K562 (cell line): Measurements from ENCODE around the gene ZW10. TPM values are rescaled to one million over a fixed set of nuclear protein-coding genes. Genes with fewer than 3 reads are reported as not detected.

ENCODE experiments used
- ATAC-seq: fragments of 200-7000 bp; cut with Tn5 transposase; 3 replicates; pipeline ENCODE4 v1.9.1; 2020; ENCODE audit warnings: moderate library complexity
- BruUV-seq: library from RNA; stranded (reverse); fragments of 400-500 nt; replicated peaks from 2 replicates; lab custom pipeline; 2021; lab: Mats Ljungman, UMichigan
- CTCF ChIA-PET: fragments of 300-600 bp; formaldehyde crosslinking; extraction: SDS; loops from one replicate; lab custom pipeline; 2021; ENCODE audit warnings: low intra/inter-chr PET ratio; lab: Yijun Ruan, JAX
- POLR2A ChIA-PET: fragments of 300-600, 350-650 bp; sonication (Branson Sonifier 250); formaldehyde crosslinking; extraction: SDS; loops from one replicate; lab custom pipeline; 2021; ENCODE audit warnings: antibody characterized with exemption, inconsistent platforms; lab: Yijun Ruan, JAX
- DNase-seq, 4 experiments: peaks; one replicate each; pipeline versions ENCODE4 v3.0.0 to v3.0.0-alpha.2; 2011 to 2018; ENCODE audit warnings: low spot score in 3 of 4, mixed read lengths in 3 of 4; ENCODE audit errors: extremely low read depth in 1 of 4
- FAIRE-seq: peaks from 2 replicates; lab custom pipeline; 2011; peaks lifted over from hg19 to GRCh38; lab: Jason Lieb, UNC
- H2AFZ ChIP-seq: 2 replicates; pipeline ENCODE4 v1.6.0; 2011; ENCODE audit warnings: low read depth, low read length, control low read depth, inconsistent platforms
- H3K27ac ChIP-seq: fragments of 200-600 bp; 3 replicates; pipeline ENCODE4 v1.8.0; 2011; ENCODE audit warnings: low read depth, mild to moderate bottlenecking, control low read depth, inconsistent platforms, low read length, moderate library complexity, mixed read lengths; ENCODE audit errors: extremely low read depth
- H3K27me3 ChIP-seq, 2 experiments: fragments of 300-600 bp in 1 of 2; 2 replicates in 1 of 2; 3 replicates in 1 of 2; pipeline versions ENCODE4 v1.6.0 to v1.8.0; 2011; ENCODE audit warnings: inconsistent platforms in 2 of 2, low read length in 2 of 2, mild to moderate bottlenecking in 1 of 2, mixed read lengths in 1 of 2, moderate library complexity in 1 of 2; ENCODE audit not compliant: control insufficient read depth in 2 of 2, insufficient read depth in 2 of 2
- H3K36me3 ChIP-seq: fragments of 300-600 bp; 3 replicates; pipeline ENCODE4 v1.8.0; 2011; ENCODE audit warnings: mild to moderate bottlenecking, low read length, inconsistent platforms; ENCODE audit not compliant: control insufficient read depth, insufficient read depth
- H3K4me1 ChIP-seq, 2 experiments: fragments of 200-600 bp in 1 of 2; replicated peaks in 1 of 2; 2 replicates in 1 of 2; 3 replicates in 1 of 2; pipeline versions ENCODE4 v1.5.1 to v1.8.0; 2011; ENCODE audit warnings: inconsistent platforms in 2 of 2, low read length in 2 of 2, mild to moderate bottlenecking in 1 of 2, mixed read lengths in 1 of 2, moderate library complexity in 1 of 2; ENCODE audit not compliant: control insufficient read depth in 2 of 2, insufficient read depth in 2 of 2
- H3K4me2 ChIP-seq: 2 replicates; pipeline ENCODE4 v1.6.1; 2011; ENCODE audit warnings: low read length, control low read depth, inconsistent platforms, mixed read lengths; ENCODE audit not compliant: insufficient read depth
- H3K4me3 ChIP-seq: fragments of 200-600 bp; sonication (generic), shearing (Covaris generic); 2 replicates; pipeline ENCODE4 v1.5.1; 2016; ENCODE audit warnings: control low read depth, inconsistent platforms
- H3K79me2 ChIP-seq: fragments of 200-600 bp; 3 replicates; pipeline ENCODE4 v1.8.0; 2011; ENCODE audit warnings: low read length, inconsistent platforms; ENCODE audit not compliant: control insufficient read depth, insufficient read depth
- H3K9ac ChIP-seq, 2 experiments: 2 replicates each; pipeline versions ENCODE4 v1.6.0 to v1.6.1; 2011; ENCODE audit warnings: low read depth in 2 of 2, low read length in 2 of 2, control low read depth in 1 of 2, inconsistent platforms in 1 of 2, mild to moderate bottlenecking in 1 of 2, mixed read lengths in 1 of 2; ENCODE audit not compliant: insufficient read depth in 1 of 2
- H3K9me1 ChIP-seq: one replicate; pipeline ENCODE4 v1.6.0; 2011; ENCODE audit warnings: inconsistent platforms, mild to moderate bottlenecking, low read length, moderate library complexity; ENCODE audit not compliant: control insufficient read depth, insufficient read depth
- H3K9me3 ChIP-seq: replicated peaks from 2 replicates; pipeline ENCODE4 v1.5.1; 2011; ENCODE audit warnings: low read depth, low read length, inconsistent platforms; ENCODE audit not compliant: control insufficient read depth, insufficient read depth
- H4K20me1 ChIP-seq: replicated peaks from 2 replicates; pipeline ENCODE4 v1.6.1; 2011; ENCODE audit warnings: low read length, inconsistent platforms, mixed read lengths; ENCODE audit not compliant: control insufficient read depth, insufficient read depth
- CBX8 ChIP-seq: fragments of 200-600 bp; sonication (generic); IDR thresholded peaks from 2 replicates; pipeline ENCODE4 v1.6.1; 2012; ENCODE audit warnings: borderline replicate concordance, mixed run types, low read depth, mild to moderate bottlenecking, moderate library complexity, mixed read lengths, low read length, control low read depth, inconsistent platforms; ENCODE audit not compliant: poor library complexity, severe bottlenecking; ENCODE audit errors: extremely low read depth
- FOXM1 ChIP-seq, 2 experiments: fragments of 450-650 bp in 1 of 2; sonication (generic) in 1 of 2; formaldehyde crosslinking in 1 of 2; IDR thresholded peaks; 2 replicates each; pipeline versions ENCODE4 v1.6.1 to v1.9.0; 2017 to 2022; ENCODE audit warnings: low read depth in 2 of 2, mild to moderate bottlenecking in 2 of 2, missing genetic modification reagents in 1 of 2, moderate library complexity in 1 of 2
- HIVEP1 ChIP-seq: fragments of 250-450 bp; sonication (Bioruptor Pico); IDR thresholded peaks from 2 replicates; pipeline ENCODE4 v1.4.0; 2020; ENCODE audit warnings: mild to moderate bottlenecking
- JUND ChIP-seq, 2 experiments: IDR thresholded peaks; 2 replicates in 1 of 2; 3 replicates in 1 of 2; pipeline ENCODE4 v1.6.1; 2011; ENCODE audit warnings: borderline replicate concordance in 2 of 2, low read depth in 2 of 2, low read length in 2 of 2, improper control_type of control experiment in 1 of 2, missing biosample characterization in 1 of 2, missing genetic modification characterization in 1 of 2, missing genetic modification reagents in 1 of 2
- NR2C2 ChIP-seq, 2 experiments: fragments of 200-800 bp in 1 of 2; sonication (Bioruptor generic) in 1 of 2; sonication (generic) in 1 of 2; formaldehyde crosslinking in 1 of 2; IDR thresholded peaks; 2 replicates each; pipeline versions ENCODE4 v1.6.1 to v1.8.0; 2016 to 2022; ENCODE audit warnings: mild to moderate bottlenecking in 1 of 2, missing compliant biosample characterization in 1 of 2, missing genetic modification characterization in 1 of 2, missing genetic modification reagents in 1 of 2
- NR2F6 ChIP-seq: fragments of 450-650 bp; formaldehyde crosslinking; IDR thresholded peaks from 2 replicates; pipeline ENCODE4 v1.4.0; 2020; ENCODE audit warnings: mild to moderate bottlenecking
- TBL1XR1 ChIP-seq, 2 experiments: IDR thresholded peaks; 2 replicates each; pipeline ENCODE4 v1.6.1; 2012; ENCODE audit warnings: improper control_type of control experiment in 2 of 2, low read length in 2 of 2, mild to moderate bottlenecking in 1 of 2
- ZNF780A ChIP-seq: fragments of 250-450 bp; sonication (Bioruptor Pico); IDR thresholded peaks from 2 replicates; pipeline ENCODE4 v1.5.0; 2021; ENCODE audit warnings: mild to moderate bottlenecking
- WGBS: fragments of 100-300 bp; shearing (Covaris generic); methylation state at CpG from one replicate; pipeline ENCODE4 v1.1.6; 2016; ENCODE audit warnings: low coverage, mixed read lengths; ENCODE audit not compliant: insufficient coverage; ENCODE audit errors: missing lambda C conversion rate; 5-methylcytosine and 5-hydroxymethylcytosine counted together
- in situ Hi-C: fragments of 300-500 bp; cut with MboI; formaldehyde crosslinking; loops from 4 replicates; pipeline ENCODE4 v1.15.0; 2018; ENCODE audit warnings: inconsistent platforms, mixed read lengths
- intact Hi-C: fragments of 100-400 bp; cut with micrococcal nuclease; formaldehyde crosslinking; loops from 2 replicates; pipeline ENCODE4 v1.14.2; 2022
- polyA plus RNA-seq, 8 experiments: library from polyadenylated mRNA; depleted of rRNA in 4 of 8; stranded (reverse) in 5 of 8; unstranded in 3 of 8; fragments of >200 nt; fragmentation: Nextera tagmentation in 2 of 8; fragmentation: Illumina TruSeq in 1 of 8; extraction: Ambion mirVana in 2 of 8; extraction: Trizol in 1 of 8; gene quantifications; 2 replicates each; pipeline versions ENCODE4 v1.2.1 to v1.2.3, GENCODE V29; 2011 to 2014; ENCODE audit warnings: inconsistent platforms in 1 of 8, missing spikeins in 1 of 8
- total RNA-seq, 7 experiments: library from RNA; depleted of rRNA in 6 of 7; stranded (reverse); fragments of >200 nt in 6 of 7; fragmentation: Illumina TruSeq in 2 of 7; extraction: Trizol in 2 of 7; gene quantifications; 2 replicates each; pipeline versions ENCODE4 v1.2.1 to v1.2.3, GENCODE V29; 2011 to 2021; ENCODE audit warnings: low replicate concordance in 1 of 7
- TF ChIP-seq, protein P1 (sequence below): fragments of 450-650 bp; formaldehyde crosslinking; IDR thresholded peaks from 2 replicates; pipeline ENCODE4 v1.4.0; 2020; ENCODE audit warnings: mild to moderate bottlenecking

The ZW10 gene
- total and polyA plus RNA-seq, 9 of the 15 experiments (the other 6 are each of a cell fraction or from before 2014, with no cell fraction given): 9.4 to 37.7 (median 25.0) TPM

DNA sequence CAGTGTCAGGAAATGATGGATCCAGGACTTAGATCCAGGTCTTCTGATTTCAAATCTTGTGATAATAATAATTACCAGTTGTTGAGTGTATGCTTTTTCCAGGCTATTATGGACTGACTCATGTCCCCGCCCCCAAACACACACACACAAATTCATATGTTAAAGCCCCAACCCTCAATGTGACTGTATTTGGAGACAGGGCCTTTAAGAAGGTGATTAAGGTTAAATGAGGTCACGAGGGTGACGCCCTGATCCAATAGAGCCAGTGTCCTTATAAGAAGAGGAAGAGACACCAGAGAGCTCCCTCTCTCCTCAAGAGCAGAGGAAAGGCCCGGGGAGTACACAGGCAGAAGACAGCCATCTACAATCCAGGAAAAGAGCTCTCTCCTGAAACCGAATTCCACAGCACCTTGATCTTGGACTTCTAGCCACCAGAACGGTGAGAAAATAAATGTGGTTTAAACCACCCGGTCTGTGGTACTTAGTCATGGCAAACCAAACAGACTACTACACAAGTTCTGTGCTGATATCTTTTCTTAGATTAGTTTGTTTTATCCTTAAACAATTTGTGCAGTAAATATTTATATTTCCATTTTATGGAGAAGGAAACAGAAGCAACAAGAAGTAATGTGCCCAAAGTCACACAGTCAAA lies 75.6 kb downstream of the ZW10 start (continued):
- TF ChIP-seq NR2C2 (CRISPR knock-in tag; IDR thresholded peaks at IDR 0.05) (no peak), NR2C2 (tag; IDR thresholded peaks at IDR 0.05) (peak; percentile 57), JUND (IDR thresholded peaks at IDR 0.05; ENCODE audit: borderline replicate concordance, low read depth, low read length) (0 out of 2 replicates have a peak, but pooled peaks have one; percentile 8), JUND (tag; IDR thresholded peaks at IDR 0.05; ENCODE audit: borderline replicate concordance, low read depth, low read length) (0 out of 3 replicates have a peak, but pooled peaks have one; percentile 15)

DNA sequence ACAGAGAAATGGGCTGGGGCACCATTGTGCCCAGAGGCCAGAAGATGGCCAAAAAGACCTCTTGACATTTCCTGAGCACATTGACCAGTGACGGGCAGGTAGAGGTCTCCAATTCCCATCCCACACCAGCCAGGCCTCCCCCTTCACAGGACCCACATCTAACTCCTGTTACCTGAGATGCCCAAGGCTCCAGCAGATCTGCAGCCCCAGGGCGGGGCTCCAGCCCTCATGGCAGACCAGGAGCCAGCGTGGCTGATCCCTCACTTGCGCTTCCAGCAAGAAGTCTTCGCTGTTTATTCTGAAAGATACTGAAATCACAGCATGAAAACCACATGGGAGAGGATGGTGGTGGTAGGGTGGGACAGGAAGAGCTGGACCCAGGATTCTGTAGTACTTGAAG lies 76.4 kb downstream of the ZW10 start:
- POLR2A ChIA-PET: no interaction called here
- CTCF ChIA-PET: no interaction called here

More for the DNA sequence above, 76.4 kb downstream of the ZW10 start:
- Histone ChIP-seq H3K36me3 (no peaks in the 10 kb centered on the region), H3K4me1 (peaks cover 12 to 15% of the 10 kb centered on the region in 2 experiments; a peak in 4 of 5 replicates), H3K9me3 (no peaks in the 10 kb centered on the region), H2AFZ (no peak overlapping the region), H3K27ac (no peak overlapping the region), H3K4me3 (no peak overlapping the region), H3K4me2 (no peak overlapping the region), H3K27me3 (no peaks in the 10 kb centered on the region), H3K79me2 (no peaks in the 10 kb centered on the region), H4K20me1 (no peaks in the 10 kb centered on the region), H3K9ac (no peak overlapping the region), H3K9me1 (no peaks in the 10 kb centered on the region)
- intact Hi-C loops: no loop called here
- FAIRE-seq (no peak), DNase-seq (no peak), ATAC-seq (no peak)
- BruUV-seq: no TSS peak
- WGBS: 80% methylated on average over 5 of the region's 5 CpGs
- in situ Hi-C loops: no loop called here
- TF ChIP-seq, protein P1, sequence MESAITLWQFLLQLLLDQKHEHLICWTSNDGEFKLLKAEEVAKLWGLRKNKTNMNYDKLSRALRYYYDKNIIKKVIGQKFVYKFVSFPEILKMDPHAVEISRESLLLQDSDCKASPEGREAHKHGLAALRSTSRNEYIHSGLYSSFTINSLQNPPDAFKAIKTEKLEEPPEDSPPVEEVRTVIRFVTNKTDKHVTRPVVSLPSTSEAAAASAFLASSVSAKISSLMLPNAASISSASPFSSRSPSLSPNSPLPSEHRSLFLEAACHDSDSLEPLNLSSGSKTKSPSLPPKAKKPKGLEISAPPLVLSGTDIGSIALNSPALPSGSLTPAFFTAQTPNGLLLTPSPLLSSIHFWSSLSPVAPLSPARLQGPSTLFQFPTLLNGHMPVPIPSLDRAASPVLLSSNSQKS (CRISPR knock-in tag): no peak
- TF ChIP-seq ZNF780A (no peak), HIVEP1 (CRISPR knock-in tag) (no peak), NR2F6 (CRISPR knock-in tag) (no peak), CBX8 (no peak), FOXM1 (IDR thresholded peaks at IDR 0.05; ENCODE audit: low read depth) (no peak), FOXM1 (CRISPR knock-in tag; IDR thresholded peaks at IDR 0.05; ENCODE audit: low read depth) (no peak), TBL1XR1 (IDR thresholded peaks at IDR 0.05; ENCODE audit: low read length in 2 of 2) (no peak)
